HCEC 1CT (cell line): Measurements from ENCODE around the gene NPNT.
A peak's percentile ranks its signal among the peaks of the same experiment; 100 is the strongest.
"Not testable (repeated sequence)": the region's sequence is repeated elsewhere in the genome, so short reads cannot be mapped to it uniquely, and the experiment has no call there.

Experiments
- DNase-seq: peaks from one replicate; pipeline ENCODE4 v3.0.0-alpha.2; 2017

NPNT gene

GRCh38 chr4:105894660-105895582, at the start of gene NPNT:
Gene NPNT (plus strand): TSS chr4:105895471. CDS start chr4:105895653, 182 bp downstream.
- DNase-seq, result no peak

DNA sequence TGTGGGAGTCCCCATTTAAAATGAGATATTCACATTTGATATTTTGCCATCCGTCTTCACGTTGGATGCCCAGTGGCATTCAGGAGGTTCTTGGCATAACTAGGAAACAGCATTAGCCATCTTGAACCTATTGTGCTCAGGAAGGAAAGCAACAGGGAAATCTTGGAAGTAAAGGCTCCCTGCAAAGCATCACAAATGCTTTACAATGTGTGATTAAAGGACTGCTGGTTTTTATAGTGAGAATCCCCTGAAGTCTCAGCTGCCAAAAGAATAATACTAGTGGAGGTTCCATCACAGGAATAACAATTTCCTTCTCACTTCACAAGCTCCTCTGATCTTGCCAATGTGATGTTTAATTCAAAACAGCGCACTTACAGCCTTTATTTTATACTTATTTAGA, 49.7 kb upstream of the NPNT start:
- no peak for DNase-seq

DNA sequence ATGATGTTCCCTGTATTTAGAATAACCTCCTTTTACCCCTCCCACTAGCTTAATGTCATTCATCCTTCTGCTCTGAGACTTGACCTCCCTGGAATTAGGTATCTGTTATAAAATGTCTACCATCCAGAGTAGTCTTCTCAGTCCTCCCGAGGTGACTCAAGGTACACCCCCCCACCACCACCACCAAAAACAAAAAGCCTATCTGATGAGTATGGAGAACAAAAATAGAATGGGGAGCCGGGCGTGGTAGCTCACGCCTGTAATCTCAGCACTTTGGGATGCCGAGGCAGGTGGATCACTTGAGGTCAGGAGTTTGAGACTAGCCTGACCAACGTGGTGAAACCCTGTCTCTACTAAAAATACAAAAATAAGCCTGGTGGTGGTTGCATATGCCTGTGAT, 46.9 kb upstream of the NPNT start:
- DNase-seq, result not testable (repeated sequence)

DNA sequence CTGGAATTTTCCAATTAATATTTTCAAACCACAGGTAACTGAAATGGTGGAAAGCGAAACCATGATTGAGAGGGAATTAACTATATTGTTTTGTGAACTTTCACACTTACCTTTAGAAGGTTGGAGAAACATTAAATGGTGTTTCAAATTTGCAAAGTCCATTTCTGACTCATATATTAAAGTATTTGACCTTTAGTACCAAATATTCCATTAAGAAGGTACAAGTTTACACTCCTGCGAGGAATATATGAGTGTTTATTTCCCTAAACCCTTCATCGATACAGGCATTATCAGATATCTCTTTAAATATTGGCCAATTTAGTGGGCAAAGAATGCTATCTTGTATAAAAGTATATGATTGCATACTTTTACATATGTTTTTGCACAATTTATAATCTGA, 44.1 kb upstream of the NPNT start:
- DNase-seq, result no peak

GRCh38 chr4:105852230-105852629, 43.0 kb upstream of the NPNT start:
- DNase-seq, result not testable (repeated sequence)

DNA sequence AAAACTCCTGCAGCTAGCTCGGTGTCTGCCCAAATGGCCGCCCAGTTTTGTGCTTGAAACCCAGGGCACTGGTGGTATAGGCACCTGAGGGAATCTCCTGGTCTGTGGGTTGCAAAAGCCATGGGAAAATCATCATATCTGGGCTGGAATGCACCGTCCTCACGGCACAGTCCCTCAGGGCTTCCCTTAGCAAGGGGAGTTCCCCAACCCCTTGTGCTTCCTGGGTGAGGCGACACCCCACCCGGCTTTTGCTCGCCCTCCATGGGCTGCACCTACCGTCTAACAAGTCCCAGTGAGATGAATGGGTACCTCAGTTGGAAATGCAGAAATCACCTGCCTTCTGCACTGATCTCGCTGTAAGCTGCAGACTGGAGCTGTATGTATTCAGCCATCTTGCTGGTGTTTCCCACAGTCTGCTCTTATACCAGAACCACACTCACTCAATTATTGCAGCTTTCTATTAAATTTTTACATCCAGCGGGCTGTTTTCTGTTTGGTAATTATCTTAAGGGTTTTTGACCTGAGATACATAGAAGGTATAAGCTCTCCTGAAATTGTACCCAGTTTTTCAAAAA, 36.7 kb upstream of the NPNT start:
- DNase-seq, result no peak

GRCh38 chr4:105859233-105859632, 36.0 kb upstream of the NPNT start:
- peak; percentile 53 for DNase-seq

- DNase-seq, result no peak
Measured at GRCh38 chr4:105870963-105871362, 24.3 kb upstream of the NPNT start.

DNA sequence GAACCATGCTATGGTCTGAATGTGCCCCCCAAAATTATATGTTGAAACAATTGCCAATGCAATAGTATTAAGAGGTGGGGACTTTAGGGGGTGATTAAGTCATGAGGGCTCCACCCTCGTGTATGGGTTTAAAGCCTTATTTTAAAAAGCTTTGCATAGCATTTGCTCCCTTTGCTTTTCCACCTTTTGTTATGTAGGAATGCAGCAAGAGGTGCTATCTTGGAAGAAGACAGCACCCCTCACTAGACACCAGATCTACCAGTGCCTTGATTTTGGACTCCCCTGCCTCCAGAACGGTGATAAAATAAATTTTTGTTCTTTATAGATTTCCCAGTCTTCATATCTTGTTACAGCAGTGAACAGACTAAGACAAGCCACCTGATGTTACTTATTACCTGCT, 23.3 kb upstream of the NPNT start:
- DNase-seq, result no peak

- DNase-seq, result no peak
Measured at GRCh38 chr4:105875233-105875632, 20.0 kb upstream of the NPNT start.

GRCh38 chr4:105878668-105879067, 16.6 kb upstream of the NPNT start:
- DNase-seq, result no peak

DNA sequence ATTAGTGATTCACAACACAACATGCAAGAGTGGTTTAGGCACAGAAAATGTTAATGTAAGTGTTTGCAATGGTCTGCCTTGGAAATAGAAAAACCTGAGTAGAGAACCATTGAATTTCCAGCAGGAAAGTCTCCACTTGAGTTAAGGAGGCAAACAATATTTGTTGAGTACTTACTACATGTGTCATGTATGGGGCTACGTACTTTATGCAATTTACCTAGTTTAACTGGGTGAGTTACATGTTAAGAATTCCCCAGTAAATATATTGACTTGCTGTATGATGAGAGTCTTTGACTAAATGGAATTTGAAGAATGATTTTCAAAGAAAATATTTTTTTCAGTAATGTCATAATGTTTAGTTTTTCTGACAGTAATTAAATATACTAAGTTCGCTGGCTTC, 7.8 kb upstream of the NPNT start:
- DNase-seq, result no peak

- DNase-seq, result no peak
Measured at GRCh38 chr4:105895583-105896460, 551 bp downstream of the NPNT start.

- no peak for DNase-seq
Measured at GRCh38 chr4:105896461-105896942, 1.2 kb downstream of the NPNT start.

DNA sequence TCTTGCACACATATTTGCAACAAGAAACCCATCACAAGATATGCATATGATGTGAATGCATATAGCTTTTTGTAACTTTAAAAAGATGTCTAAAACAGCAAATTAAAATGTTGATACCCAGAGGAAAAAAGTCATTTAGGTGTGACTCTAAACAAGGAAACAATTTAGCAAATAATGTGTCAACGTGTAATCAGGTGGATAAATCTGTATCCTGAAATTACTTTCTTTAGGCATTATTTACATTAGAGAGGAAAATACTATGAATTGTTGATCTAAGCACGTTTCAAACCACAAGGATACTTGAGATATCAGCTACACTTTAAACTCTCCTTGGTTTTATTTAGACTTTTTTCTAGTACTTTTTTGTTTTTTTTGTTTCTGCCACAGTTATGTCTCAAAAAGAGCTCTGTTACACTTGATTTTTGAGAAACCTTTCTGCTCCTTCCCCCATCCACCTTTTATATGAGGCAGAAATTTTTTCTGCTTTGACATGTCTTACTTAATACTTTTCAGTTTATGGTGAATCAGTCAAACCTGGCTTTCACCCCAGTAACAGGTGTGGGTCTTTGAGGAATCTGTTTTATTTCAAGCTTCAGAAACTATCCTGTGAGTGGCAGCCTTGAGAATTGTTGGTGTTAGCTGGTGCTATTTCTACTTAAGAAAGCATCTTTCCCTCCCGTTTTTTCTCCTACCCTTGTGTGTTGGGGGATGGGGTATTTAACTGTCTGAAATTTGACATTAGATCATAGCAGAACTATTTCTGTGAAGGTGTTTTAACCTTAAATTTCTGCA, 1.9 kb downstream of the NPNT start:
- no peak for DNase-seq

GRCh38 chr4:105900541-105900940, 5.3 kb downstream of the NPNT start:
- DNase-seq, result no peak

- DNase-seq, result no peak
Measured at GRCh38 chr4:105902550-105903262, 7.4 kb downstream of the NPNT start.

GRCh38 chr4:105909787-105910281, 14.6 kb downstream of the NPNT start:
- DNase-seq, result peak; percentile 25

- no peak for DNase-seq
Measured at GRCh38 chr4:105911426-105911825, 16.2 kb downstream of the NPNT start.

- no peak for DNase-seq
Measured at GRCh38 chr4:105912633-105913032, 17.4 kb downstream of the NPNT start.

- no peak for DNase-seq
Measured at GRCh38 chr4:105917171-105917685, 22.0 kb downstream of the NPNT start.
